ENCODE measurements around the gene MRLN.

MRLN gene

DNA sequence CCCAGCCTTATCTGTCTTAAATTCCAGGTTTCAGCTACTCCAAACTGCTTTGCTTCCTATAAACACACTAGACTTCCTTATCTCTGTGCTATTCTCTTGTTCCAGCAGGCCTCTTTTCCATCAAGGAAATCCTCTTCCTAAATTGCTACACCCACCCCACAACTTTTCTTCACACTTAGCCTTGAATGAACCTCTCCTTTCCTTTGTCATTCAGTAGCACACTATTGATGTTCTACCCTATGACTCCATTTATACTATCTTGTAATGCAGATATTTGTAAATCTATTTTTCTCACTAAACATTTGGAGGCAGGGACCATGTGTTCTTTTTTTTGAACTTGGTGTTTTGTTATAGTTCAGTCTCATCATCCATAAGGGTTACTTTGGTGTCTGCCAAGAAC, 47.3 kb downstream of the MRLN start:
- DNase-seq (ENCODE audit: low read depth, low spot score): no peak

DNA sequence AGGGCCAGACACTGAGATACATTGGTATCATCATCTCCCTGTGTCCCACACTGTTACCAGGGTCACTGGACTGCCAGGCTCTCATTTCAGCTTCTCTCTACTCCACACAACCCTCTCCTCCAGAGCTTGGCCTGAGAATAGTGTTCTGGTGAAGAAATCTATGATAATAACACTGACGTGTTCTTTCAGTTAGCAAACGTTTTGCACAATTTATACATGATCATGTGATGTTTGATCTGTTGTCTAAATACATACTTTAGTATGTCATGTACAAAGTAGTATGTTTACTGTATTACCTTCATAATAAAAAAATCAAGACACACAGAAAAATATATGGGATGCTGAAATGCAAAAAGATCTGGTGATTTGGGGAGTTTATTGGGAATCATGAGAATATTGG, 48.6 kb downstream of the MRLN start:
- DNase-seq (ENCODE audit: low read depth, low spot score): no peak

DNA sequence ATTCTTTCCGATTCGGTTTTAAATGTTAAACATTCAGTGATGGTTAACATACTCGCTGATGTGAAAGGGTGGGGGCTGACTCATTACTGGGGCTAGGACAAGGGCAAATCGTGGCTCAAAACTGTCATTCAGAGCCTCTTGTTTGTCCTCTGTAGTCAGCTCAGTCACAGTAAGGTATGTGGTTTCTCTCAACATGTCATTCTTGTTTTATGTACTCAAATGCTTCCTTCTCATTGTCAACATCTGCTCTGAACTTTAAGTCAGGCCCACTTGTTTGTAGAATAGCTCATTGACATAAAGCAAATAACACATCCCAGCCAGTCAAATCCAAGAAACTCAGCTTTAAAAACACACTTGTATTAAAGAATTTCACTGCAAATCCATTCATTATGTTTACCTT, 50.9 kb downstream of the MRLN start:
- DNase-seq (ENCODE audit: low read depth, low spot score): no peak

DNA sequence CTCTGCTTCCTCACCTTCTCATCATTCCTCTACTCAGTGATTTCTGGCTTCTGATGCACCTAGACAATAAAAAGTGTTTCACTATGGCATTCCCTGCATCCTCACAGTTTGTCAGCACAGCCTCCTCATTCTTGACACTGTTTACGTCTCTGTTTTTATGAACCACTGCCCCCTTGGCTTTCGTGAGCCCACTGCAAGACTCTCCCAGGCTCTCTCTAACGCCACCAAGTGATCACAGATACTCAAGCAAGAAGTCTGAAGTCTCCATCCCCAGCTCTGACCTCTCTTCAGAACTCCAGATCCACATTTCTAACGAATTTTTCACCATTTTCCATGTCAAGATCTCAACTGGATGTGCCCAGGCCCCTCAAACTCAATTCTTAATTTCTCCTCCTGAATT, 52.5 kb downstream of the MRLN start:
- DNase-seq (ENCODE audit: low read depth, low spot score): no peak

DNA sequence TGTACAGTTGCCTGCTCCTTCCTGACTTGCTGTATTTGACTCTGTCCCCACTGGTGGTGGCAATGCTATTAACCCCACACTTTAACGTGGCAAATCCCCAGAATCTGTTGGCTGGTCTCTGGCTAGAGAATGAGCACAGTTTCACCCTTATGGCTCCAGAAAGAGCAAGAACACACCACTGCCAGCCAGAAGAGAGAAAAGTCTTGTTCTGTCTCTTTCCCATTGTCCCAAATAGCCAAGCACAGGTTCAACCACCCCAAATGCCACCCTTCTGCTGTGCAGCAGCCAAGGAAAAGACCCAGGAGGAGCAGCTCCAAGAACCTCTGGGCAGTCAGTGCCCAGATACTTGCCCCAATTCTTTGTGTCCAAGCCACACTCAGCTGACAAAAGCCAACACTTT, 54.9 kb downstream of the MRLN start:
- DNase-seq (ENCODE audit: low read depth, low spot score): no peak

DNA sequence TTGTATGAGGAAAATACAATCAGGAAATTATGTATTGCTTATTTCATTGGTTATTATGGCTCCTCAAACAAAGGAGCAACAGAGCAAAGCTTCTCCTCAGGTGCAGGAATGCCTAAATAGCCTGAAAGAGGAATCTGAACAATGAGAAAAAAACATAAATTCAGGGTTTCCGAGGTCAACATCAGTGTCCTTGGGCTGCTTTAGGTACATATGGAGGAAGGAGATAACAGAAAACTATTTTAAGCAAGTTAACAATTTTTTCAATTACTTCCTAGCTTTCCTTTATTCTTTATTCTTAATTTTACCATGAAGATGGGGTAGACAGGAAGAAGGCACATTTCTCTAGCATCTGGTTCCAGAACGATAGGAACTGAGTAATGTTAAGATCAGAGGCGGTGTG, 57.6 kb downstream of the MRLN start:
- no peak for DNase-seq (ENCODE audit: low read depth, low spot score)

DNA sequence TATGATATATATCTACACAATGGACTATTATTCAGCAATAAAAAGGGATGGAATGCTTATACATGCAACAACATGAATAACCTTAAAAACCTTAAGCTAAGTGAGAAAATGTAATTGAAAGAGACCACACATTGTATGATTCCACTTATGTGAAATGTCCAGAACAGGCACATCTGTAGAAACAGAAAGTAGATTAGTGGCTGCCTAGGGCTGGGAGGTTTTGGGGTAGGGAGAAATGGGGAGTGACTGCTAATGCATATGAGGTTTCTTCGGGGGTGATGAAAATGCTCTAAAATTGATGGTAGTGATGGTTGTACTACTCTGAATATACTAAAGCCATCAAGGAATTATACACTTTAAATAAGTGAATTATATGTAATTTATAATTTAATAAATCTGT, 58.3 kb downstream of the MRLN start:
- DNase-seq (ENCODE audit: low read depth, low spot score): no peak

DNA sequence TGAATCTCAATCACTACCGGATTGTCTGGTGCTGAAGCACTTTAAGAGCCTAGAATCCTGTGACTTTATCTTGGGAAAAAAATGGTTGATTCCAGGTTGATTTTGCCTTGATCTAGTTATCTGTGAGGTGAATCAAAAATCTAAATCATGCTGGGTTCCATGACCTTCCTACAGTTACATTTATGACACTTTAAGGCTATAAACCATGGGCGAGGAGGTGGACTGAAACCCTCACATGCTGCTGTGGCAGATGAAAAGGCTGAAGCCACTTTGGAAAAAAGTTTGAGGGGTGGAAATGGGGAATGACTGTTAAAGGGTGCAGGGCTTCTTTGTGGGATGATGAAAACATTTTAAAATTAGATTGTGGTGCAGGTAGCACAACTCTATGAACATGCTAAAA, 61.1 kb downstream of the MRLN start:
- DNase-seq (ENCODE audit: low read depth, low spot score): no peak

DNA sequence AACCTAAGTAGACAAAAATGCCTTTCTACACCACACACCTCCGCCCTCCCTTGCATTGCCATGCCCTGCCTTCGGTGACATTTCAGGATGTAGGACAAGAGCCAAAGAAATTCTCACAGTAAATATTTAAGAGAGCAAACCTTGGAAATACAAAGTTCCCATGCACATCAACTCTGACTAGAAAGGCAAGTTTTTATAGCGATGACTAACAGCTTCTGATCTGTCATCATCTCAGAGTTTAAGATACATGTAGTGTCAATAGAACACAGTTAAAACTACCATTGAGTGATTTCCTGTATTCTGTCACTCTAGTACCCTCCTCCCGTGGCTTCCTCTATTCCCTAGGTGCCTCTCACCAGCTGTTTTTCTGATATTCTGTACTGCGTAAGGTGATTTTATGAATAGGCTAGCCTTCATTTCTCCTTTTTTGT, 64.3 kb downstream of the MRLN start:
- DNase-seq (ENCODE audit: low read depth, low spot score): no peak

DNA sequence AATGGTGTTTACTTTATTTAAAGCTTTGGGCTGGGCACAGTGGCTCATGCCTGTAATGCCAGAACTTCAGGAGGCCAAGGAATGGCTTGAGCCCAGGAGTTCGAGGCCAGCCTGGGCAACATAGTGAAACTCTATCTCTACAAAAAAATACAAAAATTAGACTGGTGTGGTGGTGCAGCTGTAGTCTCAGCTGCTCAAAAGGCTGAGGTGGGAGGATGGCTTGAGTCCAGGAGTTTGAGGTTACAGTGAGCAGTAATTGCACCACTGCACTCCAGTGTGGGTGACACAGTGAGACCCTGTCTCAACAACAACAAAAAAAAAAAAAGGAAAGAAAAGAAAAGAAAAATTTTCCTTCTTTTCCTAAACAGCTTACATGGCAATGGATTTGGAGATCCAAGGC, 65.6 kb downstream of the MRLN start:
- no peak for DNase-seq (ENCODE audit: low read depth, low spot score)

Measured in astrocyte of the hippocampus (primary cell).